Renal cortex interstitium (tissue), 11 donors: ENCODE measurements around the gene ZNF462. TPM values are rescaled to one million over a fixed set of nuclear protein-coding genes. Genes with fewer than 3 reads are reported as not detected.

Experiments
- DNase-seq, 11 donors: peaks; one replicate each; pipeline ENCODE4 v3.0.0-alpha.2; 2013; ENCODE audit warnings: low read depth in 9 of 11, low spot score in 4 of 11; ENCODE audit errors: extremely low read depth in 1 of 11
- polyA plus RNA-seq, 3 donors: library from polyadenylated mRNA; unstranded; fragments of 120-200 nt; gene quantifications; one replicate each; pipeline ENCODE4 v1.2.1, GENCODE V29; 2013; ENCODE audit not compliant: insufficient read length in 3 of 3

The ZNF462 gene
- polyA plus RNA-seq, 3 donors = 23.2 to 34.4 (median 26.6) TPM

DNA sequence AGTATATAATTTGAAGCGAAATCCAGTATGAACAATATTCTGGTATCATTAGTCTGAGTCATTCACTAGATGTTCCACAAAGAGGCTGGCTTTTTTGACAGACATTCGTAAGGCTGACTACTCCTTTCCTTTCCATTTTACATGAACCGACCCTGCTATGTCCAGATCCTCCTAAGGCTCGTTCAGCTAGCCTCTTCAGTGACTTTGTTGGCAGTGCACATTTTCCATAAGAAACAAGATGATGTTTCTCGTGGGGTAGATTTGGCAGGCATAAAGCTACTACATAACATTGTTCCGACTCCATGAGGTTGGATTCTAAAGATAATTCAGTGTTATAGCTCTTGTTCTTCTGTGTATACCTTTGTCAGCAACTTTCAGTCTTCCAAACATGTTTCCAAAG lies 49.0 kb downstream of the ZNF462 start:
- no peak for DNase-seq

DNA sequence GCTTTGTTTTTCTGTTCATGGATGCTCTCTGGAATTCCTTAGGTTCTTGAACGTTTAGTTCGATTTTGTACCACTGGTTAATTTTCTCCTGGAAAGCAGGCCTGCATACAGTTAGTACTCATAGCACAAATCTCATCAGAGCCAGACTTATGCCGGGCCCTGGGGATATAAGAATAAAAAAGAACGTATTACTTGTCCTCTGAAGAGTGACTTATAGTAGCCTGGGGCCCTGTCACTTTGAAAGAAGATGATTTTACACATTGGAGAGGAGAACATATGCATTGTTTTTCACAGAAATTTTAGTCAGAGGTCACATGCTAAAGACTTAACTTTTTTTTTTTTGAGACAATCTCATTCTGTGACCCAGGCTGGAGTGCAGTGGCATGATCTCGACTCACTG lies 50.3 kb downstream of the ZNF462 start:
- DNase-seq = no peak

DNA sequence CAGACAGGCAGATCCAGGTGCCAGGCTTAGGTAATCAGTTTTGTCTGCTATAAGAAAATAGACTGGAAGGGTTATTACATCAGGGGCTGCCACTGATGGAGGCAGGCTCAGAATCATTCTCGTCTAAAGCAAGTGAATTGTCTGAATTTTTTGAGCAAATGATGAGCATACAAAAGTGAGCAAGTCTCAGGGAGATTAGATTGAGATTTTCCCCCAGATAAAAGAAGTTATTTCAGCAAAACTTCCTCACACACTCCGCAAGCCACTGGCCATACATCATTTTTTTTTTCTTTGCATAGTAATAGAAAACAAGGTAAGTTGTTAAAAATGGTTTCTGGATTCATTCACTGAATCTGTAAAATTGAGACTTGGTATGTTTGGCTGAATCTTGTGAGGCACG lies 52.9 kb downstream of the ZNF462 start:
- DNase-seq = no peak

GRCh38 chr9:106916466-106917235 lies 53.7 kb downstream of the ZNF462 start:
- peak in 5 of 11 donors; percentile 16 to 54 (median 20) for DNase-seq

GRCh38 chr9:106918825-106919509 lies 56.0 kb downstream of the ZNF462 start:
- DNase-seq = no peak

- no peak for DNase-seq
Measured at GRCh38 chr9:106920091-106920490, 57.1 kb downstream of the ZNF462 start.

DNA sequence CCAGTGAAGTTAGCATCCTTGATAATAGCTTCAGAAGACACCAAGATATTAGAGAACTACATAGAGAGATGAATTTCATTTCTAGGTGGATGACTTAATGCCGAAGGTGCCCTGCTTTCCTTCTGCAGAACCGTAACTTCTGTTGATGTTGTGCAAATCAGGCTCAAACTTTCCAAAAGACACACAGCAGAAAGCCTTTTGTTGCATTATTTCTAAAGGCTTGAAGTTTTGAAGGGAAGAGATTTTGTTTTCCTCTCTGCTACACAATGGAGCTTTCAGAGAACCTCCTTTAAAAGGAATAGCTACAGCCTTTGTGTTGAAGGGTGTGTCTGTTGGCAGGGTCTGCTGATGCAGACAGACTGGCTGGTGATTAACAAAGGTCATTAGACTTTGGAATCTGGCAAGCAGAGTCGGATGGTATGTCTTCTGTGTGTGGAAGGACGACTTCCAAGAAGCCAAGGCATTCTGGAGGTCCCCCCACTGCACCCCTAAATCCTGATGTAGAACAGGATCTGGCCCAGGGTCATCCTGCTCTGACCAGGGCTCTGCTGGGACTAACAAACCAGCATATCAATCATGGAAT lies 57.8 kb downstream of the ZNF462 start:
- peak in 2 of 11 donors; percentile 11 to 40 for DNase-seq

DNA sequence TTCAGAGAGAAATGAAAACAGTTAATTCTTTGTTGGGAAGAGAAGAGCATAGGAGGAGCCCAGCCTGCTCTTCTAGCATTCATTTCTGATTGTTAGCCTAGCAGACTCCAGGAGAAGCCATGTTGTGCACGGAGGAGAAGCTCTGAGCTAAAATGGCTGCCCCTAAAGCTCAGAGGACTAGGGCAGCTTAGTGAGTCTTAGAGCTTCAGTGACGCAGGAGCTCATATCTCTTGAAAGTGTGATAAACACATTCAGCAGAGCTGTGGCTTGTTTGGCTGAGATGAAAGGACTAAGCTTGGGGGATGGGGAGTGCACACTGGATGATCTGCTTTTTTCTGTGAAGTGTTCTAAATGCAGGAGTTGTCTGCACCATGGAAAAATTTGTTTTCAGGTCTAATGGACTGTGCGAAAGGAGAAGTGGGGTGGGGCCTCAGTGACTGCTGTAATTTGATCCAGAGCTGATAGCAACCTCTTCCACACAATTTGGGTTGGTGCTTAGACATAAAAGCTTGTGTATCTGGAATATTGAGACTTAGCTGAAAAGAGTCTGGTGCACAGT lies 58.5 kb downstream of the ZNF462 start:
- peak in 8 of 11 donors; percentile 24 to 49 (median 46) for DNase-seq

DNA sequence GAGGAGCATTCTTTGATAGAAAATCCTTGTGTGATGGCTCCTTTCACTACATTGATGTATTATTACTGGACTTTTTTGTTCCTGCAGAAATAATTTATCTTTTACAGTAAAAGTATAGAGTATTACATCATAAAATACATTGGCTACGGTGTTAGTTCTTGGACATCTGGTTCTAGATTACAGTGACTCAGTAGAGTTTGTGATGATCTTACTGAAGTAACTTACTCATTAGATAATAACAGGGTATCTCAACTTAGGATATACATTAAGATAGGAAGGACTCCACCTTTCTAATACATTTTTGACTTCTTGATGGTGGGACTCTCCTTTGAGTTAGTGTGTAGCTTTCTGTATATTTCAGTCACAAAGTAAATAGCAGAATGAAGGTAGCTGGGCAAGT lies 59.1 kb downstream of the ZNF462 start:
- no peak for DNase-seq

DNA sequence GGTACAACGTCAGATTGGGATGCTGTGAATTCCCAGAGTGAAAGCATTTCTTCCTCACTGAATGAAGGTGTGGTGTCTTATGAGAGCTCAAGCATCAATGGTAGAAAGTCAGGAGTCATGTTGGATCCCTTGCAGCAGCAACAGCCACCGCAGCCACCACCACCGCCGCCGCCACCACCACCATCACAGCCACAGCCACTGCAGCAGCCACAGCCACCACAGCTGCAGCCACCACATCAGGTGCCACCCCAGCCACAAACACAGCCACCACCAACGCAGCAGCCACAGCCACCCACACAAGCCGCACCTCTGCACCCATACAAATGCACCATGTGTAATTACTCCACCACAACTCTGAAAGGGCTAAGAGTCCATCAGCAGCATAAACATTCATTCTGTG lies 62.4 kb downstream of the ZNF462 start:
- no peak for DNase-seq

- no peak for DNase-seq
Measured at GRCh38 chr9:106927916-106928315, 65.0 kb downstream of the ZNF462 start.

DNA sequence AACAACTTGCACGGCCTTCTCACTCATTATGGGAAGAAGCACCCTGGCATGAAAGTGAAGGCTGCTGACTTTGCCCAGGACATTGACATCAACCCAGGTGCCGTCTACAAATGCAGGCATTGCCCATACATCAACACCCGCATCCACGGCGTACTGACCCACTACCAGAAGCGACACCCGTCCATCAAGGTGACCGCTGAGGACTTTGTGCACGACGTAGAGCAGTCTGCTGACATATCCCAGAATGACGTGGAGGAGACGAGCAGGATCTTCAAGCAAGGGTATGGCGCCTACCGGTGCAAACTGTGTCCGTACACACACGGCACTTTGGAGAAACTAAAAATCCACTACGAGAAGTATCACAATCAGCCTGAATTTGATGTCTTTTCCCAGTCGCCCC lies 65.4 kb downstream of the ZNF462 start:
- DNase-seq = no peak

DNA sequence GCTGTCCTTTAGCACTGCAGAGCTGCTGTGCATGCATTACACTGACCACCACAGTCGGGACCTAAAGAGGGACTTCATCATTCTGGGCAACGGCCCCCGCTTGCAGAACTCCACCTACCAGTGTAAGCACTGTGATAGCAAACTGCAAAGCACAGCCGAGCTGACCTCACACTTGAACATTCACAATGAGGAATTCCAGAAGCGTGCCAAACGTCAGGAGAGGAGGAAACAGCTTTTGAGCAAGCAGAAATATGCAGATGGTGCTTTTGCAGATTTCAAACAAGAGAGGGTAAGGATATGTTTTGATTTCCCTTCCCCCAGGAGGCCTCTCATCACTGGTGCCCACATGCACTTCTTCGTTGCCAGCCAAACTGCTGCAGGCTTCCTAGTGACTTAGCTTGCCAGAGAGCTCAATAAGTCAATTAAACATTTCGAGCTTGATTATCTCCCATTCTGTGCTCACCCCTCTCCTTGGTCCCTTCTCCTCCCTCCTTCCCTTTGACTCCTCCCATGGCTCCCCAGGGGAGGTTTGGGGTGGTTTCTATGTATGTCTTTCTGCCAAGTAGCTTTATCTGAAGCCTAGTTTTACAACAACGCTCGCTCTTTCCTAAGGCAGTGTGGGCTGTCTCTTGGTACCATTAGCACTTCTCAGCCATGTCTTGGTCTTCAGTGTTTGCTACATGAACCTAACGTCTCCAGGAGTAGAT lies 66.7 kb downstream of the ZNF462 start:
- no peak for DNase-seq

DNA sequence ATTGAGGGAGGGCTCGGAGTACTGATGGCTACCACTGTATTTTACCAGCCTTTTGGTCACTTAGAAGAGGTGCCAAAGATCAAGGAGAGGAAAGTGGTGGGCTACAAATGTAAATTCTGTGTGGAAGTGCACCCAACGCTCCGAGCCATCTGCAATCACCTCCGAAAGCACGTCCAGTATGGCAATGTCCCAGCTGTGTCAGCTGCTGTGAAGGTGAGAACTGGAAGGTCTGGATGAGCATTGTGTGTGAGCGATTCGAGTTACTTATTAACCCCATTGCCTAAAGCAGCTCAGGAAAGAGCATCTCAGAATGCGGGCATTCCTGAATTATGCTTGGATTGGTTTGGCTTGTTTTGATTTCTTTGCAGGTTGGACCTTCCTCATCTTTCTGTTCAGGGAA lies 67.5 kb downstream of the ZNF462 start:
- DNase-seq = peak in 2 of 11 donors; percentile 12 to 25

DNA sequence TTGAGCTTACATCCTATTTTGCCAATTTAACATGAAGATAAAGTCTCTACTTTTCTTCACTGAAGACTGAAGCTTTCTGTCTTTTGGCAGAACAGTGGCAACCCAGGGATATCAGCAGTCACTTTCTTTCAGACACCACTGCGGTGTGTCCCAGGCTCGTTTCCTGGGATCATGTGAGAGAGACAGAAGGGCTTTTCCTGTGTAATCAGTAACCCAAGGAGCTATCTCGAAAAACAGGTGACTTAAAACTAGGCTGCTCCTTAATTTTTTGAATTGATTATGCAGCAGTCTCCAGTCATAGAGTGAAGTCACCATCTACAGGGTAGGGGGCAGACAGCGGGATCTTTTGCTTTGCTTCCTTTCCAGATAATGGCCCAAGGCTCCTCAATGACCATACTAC lies 68.5 kb downstream of the ZNF462 start:
- no peak for DNase-seq

- DNase-seq = no peak
Measured at GRCh38 chr9:106932178-106932577, 69.2 kb downstream of the ZNF462 start.

DNA sequence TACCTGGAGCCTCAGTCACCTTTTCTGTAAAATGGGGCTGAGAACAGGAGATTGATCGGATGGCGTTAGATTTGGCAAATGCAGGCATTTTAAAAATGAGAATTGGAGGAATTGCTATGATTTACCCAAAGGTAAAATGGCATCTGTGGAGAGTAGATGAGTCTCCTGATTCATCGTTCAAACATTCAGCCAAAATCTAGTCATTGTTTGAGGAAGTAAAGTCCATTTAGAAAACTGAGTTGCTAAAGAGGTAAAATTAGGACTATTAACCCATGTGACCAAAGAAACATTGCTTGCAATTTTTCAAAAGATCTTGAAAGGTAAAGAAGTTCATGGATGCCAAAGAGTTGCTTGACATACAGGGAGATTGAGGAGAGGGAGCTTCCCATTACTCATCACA lies 69.7 kb downstream of the ZNF462 start:
- no peak for DNase-seq

GRCh38 chr9:106933470-106933869 lies 70.5 kb downstream of the ZNF462 start:
- DNase-seq = no peak

DNA sequence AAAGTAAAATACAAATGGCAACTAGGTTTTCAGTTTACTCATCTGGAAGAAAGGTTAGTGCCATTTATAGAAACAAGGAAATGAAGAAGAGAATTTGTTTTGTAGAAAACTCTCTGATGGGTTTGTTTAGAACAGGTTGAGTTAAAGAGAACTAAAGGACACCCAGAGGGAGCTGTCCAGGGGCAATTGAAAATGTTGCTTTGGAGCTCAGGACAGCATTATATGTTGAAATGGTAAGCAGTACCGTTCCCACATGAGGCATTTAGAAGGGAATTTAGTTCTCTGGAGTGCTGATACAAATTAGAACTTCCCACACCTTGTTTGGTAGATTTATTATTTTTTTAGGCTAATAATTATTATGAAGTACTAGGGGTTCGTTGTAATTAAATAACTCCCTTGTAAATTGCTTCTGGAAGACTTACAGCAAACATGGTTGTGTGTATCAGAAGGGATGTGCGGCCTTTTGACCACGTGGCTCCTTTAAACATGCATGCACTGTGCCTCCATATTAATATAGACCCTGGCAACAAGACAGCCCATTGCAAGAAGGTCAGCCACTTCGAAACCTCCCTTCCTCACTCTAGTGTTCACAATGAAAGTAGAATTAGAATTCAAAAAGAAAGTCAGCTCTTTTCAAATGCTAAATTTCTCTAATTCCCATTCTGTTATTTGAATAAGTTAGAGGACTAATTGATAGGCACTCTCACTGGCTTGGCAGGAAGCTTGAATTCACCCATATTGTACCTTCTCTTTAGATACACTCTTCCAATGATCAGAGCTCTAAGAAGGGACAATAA lies 71.7 kb downstream of the ZNF462 start:
- DNase-seq = no peak
